ENCODE data around the gene TECTB. TPM values are rescaled to one million over a fixed set of nuclear protein-coding genes. Genes with fewer than 3 reads are reported as not detected.

TECTB gene
- total RNA-seq, 1 donor from 2014 or later = not detected

- no peak overlapping the region for H2AFZ ChIP-seq (ENCODE audit: low read depth, low read length)
- H3K4me2 ChIP-seq (ENCODE audit: low read length) = no peak overlapping the region
- H3K4me1 ChIP-seq (ENCODE audit: insufficient read depth, low read length) = no peaks in the 10 kb centered on the region
- no peak overlapping the region for H3K27ac Mint-ChIP-seq (ENCODE audit: unreplicated experiment)
- H3K9me3 ChIP-seq (ENCODE audit: insufficient read depth, low read depth, low read length) = no peaks in the 10 kb centered on the region
- no peak overlapping the region for H3K4me3 Mint-ChIP-seq (ENCODE audit: unreplicated experiment)
- FAIRE-seq (no peak), DNase-seq (ENCODE audit: low read depth) (no peak)
- H3K27ac ChIP-seq (ENCODE audit: low read depth, low read length) = no peak overlapping the region
- no peaks in the 10 kb centered on the region for H4K20me1 ChIP-seq (ENCODE audit: insufficient read depth, low read length)
- TF ChIP-seq EZH2 (IDR thresholded peaks at IDR 0.05; ENCODE audit: insufficient read depth, low read length) (no peak), CTCF (IDR thresholded peaks at IDR 0.05; ENCODE audit: insufficient read depth, low read depth, low read length) (no peak)
- H3K36me3 Mint-ChIP-seq (ENCODE audit: low read depth, unreplicated experiment) = no peaks in the 10 kb centered on the region
- H3K79me2 ChIP-seq (ENCODE audit: insufficient read depth, low read length) = no peaks in the 10 kb centered on the region
- H3K4me3 ChIP-seq (ENCODE audit: insufficient read depth, low read depth, low read length) = no peak overlapping the region
- peaks cover 6% of the 10 kb centered on the region for H3K4me1 Mint-ChIP-seq (ENCODE audit: low read depth, unreplicated experiment)
- H3K27me3 ChIP-seq (ENCODE audit: insufficient read depth, low read length) = peaks cover 2% of the 10 kb centered on the region
- peaks cover 6% of the 10 kb centered on the region for H3K27me3 Mint-ChIP-seq (ENCODE audit: low read depth, unreplicated experiment)
- H3K9me3 Mint-ChIP-seq (ENCODE audit: unreplicated experiment) = peaks cover 2% of the 10 kb centered on the region
- no peak overlapping the region for H3K9ac ChIP-seq (ENCODE audit: low read length)
- H3K36me3 ChIP-seq (ENCODE audit: insufficient read depth, low read length) = no peaks in the 10 kb centered on the region
Measured at GRCh38 chr10:112335111-112335867, 52.1 kb downstream of the TECTB start.

GRCh38 chr10:112335868-112336265 lies 52.7 kb downstream of the TECTB start:
- Histone ChIP-seq H3K79me2 (ENCODE audit: insufficient read depth, low read length) (no peaks in the 10 kb centered on the region), H3K27me3 (ENCODE audit: insufficient read depth, low read length) (peaks cover 2% of the 10 kb centered on the region), H3K36me3 (ENCODE audit: insufficient read depth, low read length) (no peaks in the 10 kb centered on the region), H3K9ac (ENCODE audit: low read length) (no peak overlapping the region), H3K4me1 (ENCODE audit: insufficient read depth, low read length) (no peaks in the 10 kb centered on the region), H3K4me3 (ENCODE audit: insufficient read depth, low read depth, low read length) (no peak overlapping the region), H2AFZ (ENCODE audit: low read depth, low read length) (no peak overlapping the region), H3K27ac (ENCODE audit: low read depth, low read length) (no peak overlapping the region), H4K20me1 (ENCODE audit: insufficient read depth, low read length) (no peaks in the 10 kb centered on the region), H3K9me3 (ENCODE audit: insufficient read depth, low read depth, low read length) (no peaks in the 10 kb centered on the region), H3K4me2 (ENCODE audit: low read length) (no peak overlapping the region)
- DNase-seq (ENCODE audit: low read depth) = no peak
- H3K27me3 Mint-ChIP-seq (ENCODE audit: low read depth, unreplicated experiment) = peaks cover 6% of the 10 kb centered on the region
- no peaks in the 10 kb centered on the region for H3K36me3 Mint-ChIP-seq (ENCODE audit: low read depth, unreplicated experiment)
- H3K4me3 Mint-ChIP-seq (ENCODE audit: unreplicated experiment) = no peak overlapping the region
- H3K27ac Mint-ChIP-seq (ENCODE audit: unreplicated experiment) = no peak overlapping the region
- TF ChIP-seq CTCF (IDR thresholded peaks at IDR 0.05; ENCODE audit: insufficient read depth, low read depth, low read length) (no peak), EZH2 (IDR thresholded peaks at IDR 0.05; ENCODE audit: insufficient read depth, low read length) (no peak)
- FAIRE-seq = no peak
- H3K9me3 Mint-ChIP-seq (ENCODE audit: unreplicated experiment) = peaks cover 2% of the 10 kb centered on the region
- peaks cover 4% of the 10 kb centered on the region for H3K4me1 Mint-ChIP-seq (ENCODE audit: low read depth, unreplicated experiment)

- Mint-ChIP-seq H3K4me1 (ENCODE audit: low read depth, unreplicated experiment) (peaks cover 4% of the 10 kb centered on the region), H3K27ac (ENCODE audit: unreplicated experiment) (no peak overlapping the region), H3K4me3 (ENCODE audit: unreplicated experiment) (no peak overlapping the region), H3K36me3 (ENCODE audit: low read depth, unreplicated experiment) (no peaks in the 10 kb centered on the region), H3K9me3 (ENCODE audit: unreplicated experiment) (peaks cover 2% of the 10 kb centered on the region), H3K27me3 (ENCODE audit: low read depth, unreplicated experiment) (peaks cover 11% of the 10 kb centered on the region)
- Histone ChIP-seq H3K79me2 (ENCODE audit: insufficient read depth, low read length) (no peaks in the 10 kb centered on the region), H3K4me2 (ENCODE audit: low read length) (no peak overlapping the region), H3K9me3 (ENCODE audit: insufficient read depth, low read depth, low read length) (no peaks in the 10 kb centered on the region), H4K20me1 (ENCODE audit: insufficient read depth, low read length) (no peaks in the 10 kb centered on the region), H3K36me3 (ENCODE audit: insufficient read depth, low read length) (no peaks in the 10 kb centered on the region), H3K27ac (ENCODE audit: low read depth, low read length) (no peak overlapping the region), H3K4me3 (ENCODE audit: insufficient read depth, low read depth, low read length) (no peak overlapping the region), H3K27me3 (ENCODE audit: insufficient read depth, low read length) (no peaks in the 10 kb centered on the region), H3K9ac (ENCODE audit: low read length) (no peak overlapping the region), H3K4me1 (ENCODE audit: insufficient read depth, low read length) (no peaks in the 10 kb centered on the region), H2AFZ (ENCODE audit: low read depth, low read length) (no peak overlapping the region)
- TF ChIP-seq EZH2 (IDR thresholded peaks at IDR 0.05; ENCODE audit: insufficient read depth, low read length) = no peak
- TF ChIP-seq CTCF (IDR thresholded peaks at IDR 0.05; ENCODE audit: insufficient read depth, low read depth, low read length) = no peak
- DNase-seq (ENCODE audit: low read depth) (no peak), FAIRE-seq (no peak)
Measured at GRCh38 chr10:112336556-112337201, 53.5 kb downstream of the TECTB start.
